ENCODE measurements around the gene SLC6A18. TPM values are rescaled to one million over a fixed set of nuclear protein-coding genes. Genes with fewer than 3 reads are reported as not detected.

SLC6A18 gene
- total RNA-seq, 3 donors from 2014 or later, result 0.89 TPM; not detected in 2

- peak in 1 of 3 donors; percentile 38 for DNase-seq
- peaks cover 3% of the 10 kb centered on the region for H3K4me1 ChIP-seq (ENCODE audit: low read depth)
- intact Hi-C loops (cut with DNase I, micrococcal nuclease), result no loop called here
- ATAC-seq, result no peak
- no peak for TF ChIP-seq CTCF (IDR thresholded peaks at IDR 0.05)
- no peaks in the 10 kb centered on the region for H3K36me3 ChIP-seq (ENCODE audit: low read depth)
- H3K9me3 ChIP-seq, result no peaks in the 10 kb centered on the region
- H3K4me3 ChIP-seq, result no peak overlapping the region
Measured at GRCh38 chr5:1206521-1207412, 18.4 kb upstream of the SLC6A18 start.

DNA sequence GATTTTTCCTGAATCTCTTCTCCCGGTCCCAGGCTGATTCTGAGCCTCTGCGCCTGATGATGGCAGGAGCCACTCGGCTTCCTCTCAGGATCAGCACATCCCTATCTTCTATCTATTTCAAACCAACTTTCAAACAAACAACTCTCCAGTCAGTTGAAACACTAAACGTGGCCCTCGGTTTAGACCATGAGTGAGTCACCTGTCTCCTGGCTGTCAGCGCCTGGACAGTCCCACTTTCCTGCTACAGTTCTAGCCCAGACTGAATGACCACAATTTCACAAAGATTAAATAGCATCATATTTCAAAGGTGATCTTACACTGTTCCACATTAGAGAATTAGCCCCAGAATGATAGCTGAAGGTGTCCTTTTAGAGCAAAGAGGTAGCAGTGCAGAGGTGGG, 17.6 kb upstream of the SLC6A18 start:
- ATAC-seq (no peak), DNase-seq (no peak)
- Histone ChIP-seq H3K36me3 (ENCODE audit: low read depth) (no peaks in the 10 kb centered on the region), H3K4me3 (no peak overlapping the region), H3K9me3 (no peaks in the 10 kb centered on the region), H3K4me1 (ENCODE audit: low read depth) (peaks cover 3% of the 10 kb centered on the region)
- intact Hi-C loops (cut with DNase I, micrococcal nuclease), result no loop called here
- TF ChIP-seq CTCF (IDR thresholded peaks at IDR 0.05), result no peak

GRCh38 chr5:1208221-1208742, 16.9 kb upstream of the SLC6A18 start:
- no peak for TF ChIP-seq CTCF (IDR thresholded peaks at IDR 0.05)
- peaks cover 3% of the 10 kb centered on the region for H3K4me1 ChIP-seq (ENCODE audit: low read depth)
- no peaks in the 10 kb centered on the region for H3K36me3 ChIP-seq (ENCODE audit: low read depth)
- intact Hi-C loops (cut with DNase I, micrococcal nuclease), result no loop called here
- DNase-seq (peak in 1 of 3 donors; percentile 48), ATAC-seq (no peak)
- H3K9me3 ChIP-seq, result no peaks in the 10 kb centered on the region
- H3K4me3 ChIP-seq, result no peak overlapping the region

DNA sequence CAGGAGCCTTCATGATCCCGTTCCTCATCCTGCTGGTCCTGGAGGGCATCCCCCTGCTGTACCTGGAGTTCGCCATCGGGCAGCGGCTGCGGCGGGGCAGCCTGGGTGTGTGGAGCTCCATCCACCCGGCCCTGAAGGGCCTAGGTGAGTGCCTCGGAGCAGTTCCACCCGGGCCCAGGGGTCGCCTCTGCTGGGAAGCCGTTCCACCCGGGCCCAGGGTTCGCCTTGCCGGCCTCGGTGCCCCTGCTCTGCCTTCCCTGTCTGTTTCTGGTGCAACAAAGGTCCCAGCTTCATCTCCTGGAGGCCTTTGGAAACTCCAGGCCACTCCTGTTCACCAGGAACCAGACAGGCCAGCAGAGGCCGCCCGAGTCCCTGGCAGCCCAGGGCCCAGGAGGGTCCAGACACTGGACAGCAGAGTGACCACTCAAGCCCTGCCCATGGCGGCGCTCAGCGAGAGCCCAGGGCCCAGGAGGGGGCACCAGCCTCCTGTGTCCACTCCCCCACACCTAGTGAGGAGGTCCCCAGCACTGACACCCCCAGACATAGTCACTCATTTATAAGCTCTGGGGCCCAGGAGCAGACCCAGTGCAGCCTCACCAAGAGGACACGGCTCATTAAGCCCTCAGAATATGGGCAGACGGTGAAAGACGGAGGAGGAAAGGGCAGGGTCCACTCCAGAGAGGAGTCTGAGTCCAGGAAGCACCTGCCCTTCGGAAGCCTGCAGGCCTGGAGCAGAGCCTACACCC, 16.3 kb upstream of the SLC6A18 start:
- H3K4me1 ChIP-seq (ENCODE audit: low read depth), result peaks cover 3% of the 10 kb centered on the region
- DNase-seq (peak; percentile 55 to 76 (median 61)), ATAC-seq (peak; percentile 74)
- intact Hi-C loops (cut with DNase I, micrococcal nuclease), result no loop called here
- peak; percentile 34 for TF ChIP-seq CTCF (IDR thresholded peaks at IDR 0.05)
- no peaks in the 10 kb centered on the region for H3K36me3 ChIP-seq (ENCODE audit: low read depth)
- H3K9me3 ChIP-seq, result no peaks in the 10 kb centered on the region
- no peak overlapping the region for H3K4me3 ChIP-seq

DNA sequence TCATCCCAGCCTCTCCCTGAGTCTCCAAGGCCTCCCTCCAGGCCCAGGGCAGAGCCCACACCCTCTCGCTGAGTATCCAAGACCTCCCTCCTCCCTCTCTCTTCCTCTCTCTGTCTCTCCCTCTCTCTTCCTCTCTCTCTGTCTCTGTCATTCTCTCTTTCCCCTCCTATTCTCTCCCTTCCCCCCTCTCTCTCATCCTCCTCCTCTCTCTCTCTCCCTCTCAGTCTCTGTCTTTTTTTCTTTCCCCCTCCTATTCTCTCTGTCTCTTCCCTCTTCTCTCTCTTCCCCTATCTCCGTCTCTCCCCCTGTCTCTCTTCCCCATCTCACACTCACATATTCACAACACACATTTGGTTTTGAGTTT, 15.7 kb upstream of the SLC6A18 start:
- Histone ChIP-seq H3K36me3 (ENCODE audit: low read depth) (no peaks in the 10 kb centered on the region), H3K4me1 (ENCODE audit: low read depth) (peaks cover 3% of the 10 kb centered on the region), H3K4me3 (no peak overlapping the region), H3K9me3 (no peaks in the 10 kb centered on the region)
- intact Hi-C loops (cut with DNase I, micrococcal nuclease), result no loop called here
- no peak for TF ChIP-seq CTCF (IDR thresholded peaks at IDR 0.05)
- ATAC-seq (no peak), DNase-seq (peak in 1 of 3 donors; percentile 44)

All from mucosa of descending colon (tissue), 3 donors.